Smooth muscle cell (in vitro differentiated cells): Measurements from ENCODE around the gene SORD. TPM values are rescaled to one million over a fixed set of nuclear protein-coding genes. Genes with fewer than 3 reads are reported as not detected.
"Not testable (repeated sequence)": the region's sequence is repeated elsewhere in the genome, so short reads cannot be mapped to it uniquely, and the experiment has no call there.

Source experiments
- DNase-seq: peaks from one replicate; lab custom pipeline; 2025; ENCODE audit not compliant: unreplicated experiment; lab: John Stamatoyannopoulos, UW
- H2AFZ ChIP-seq: fragments of 200-600 bp; sonication (generic); 2 replicates; pipeline ENCODE4 v1.6.0; 2016; ENCODE audit warnings: antibody characterized with exemption, low read depth, mild to moderate bottlenecking
- H3F3A ChIP-seq: fragments of 200-600 bp; sonication (generic); 2 replicates; pipeline ENCODE4 v1.6.0; 2017; ENCODE audit warnings: antibody characterized with exemption, low read depth
- H3K27ac ChIP-seq: fragments of 200-600 bp; sonication (generic); 2 replicates; pipeline ENCODE4 v1.5.1; 2016; ENCODE audit warnings: low read depth, mild to moderate bottlenecking
- H3K27me3 ChIP-seq: fragments of 200-600 bp; sonication (generic); 2 replicates; pipeline ENCODE4 v1.6.1; 2016; ENCODE audit warnings: low read depth, mild to moderate bottlenecking
- H3K36me3 ChIP-seq: fragments of 200-600 bp; sonication (generic); 2 replicates; pipeline ENCODE4 v1.5.1; 2016; ENCODE audit warnings: low read depth
- H3K4me1 ChIP-seq: fragments of 200-600 bp; sonication (generic); 2 replicates; pipeline ENCODE4 v1.5.1; 2016; ENCODE audit warnings: low read depth
- H3K4me2 ChIP-seq: fragments of 200-600 bp; sonication (generic); 2 replicates; pipeline ENCODE4 v1.6.0; 2016; ENCODE audit warnings: mild to moderate bottlenecking
- H3K4me3 ChIP-seq: fragments of 200-600 bp; sonication (generic); 2 replicates; pipeline ENCODE4 v1.5.1; 2016; ENCODE audit warnings: mild to moderate bottlenecking
- H3K79me2 ChIP-seq: fragments of 200-600 bp; sonication (generic); 2 replicates; pipeline ENCODE4 v1.6.0; 2016; ENCODE audit warnings: low read depth, mild to moderate bottlenecking
- H3K9ac ChIP-seq: fragments of 200-600 bp; sonication (generic); 2 replicates; pipeline ENCODE4 v1.6.0; 2016; ENCODE audit warnings: low read depth
- H3K9me3 ChIP-seq: fragments of 200-600 bp; sonication (generic); replicated peaks from 2 replicates; pipeline ENCODE4 v1.5.1; 2016; ENCODE audit warnings: low read depth
- H4K20me1 ChIP-seq: fragments of 200-600 bp; sonication (generic); 2 replicates; pipeline ENCODE4 v1.6.0; 2016; ENCODE audit warnings: low read depth
- WGBS: methylation state at CpG from one replicate; pipeline ENCODE4 v1.1.7; 2016; ENCODE audit warnings: low lambda C conversion rate; 5-methylcytosine and 5-hydroxymethylcytosine counted together
- polyA plus RNA-seq: library from polyadenylated mRNA; unstranded; fragments of >200 nt; fragmentation: Nextera tagmentation; extraction: Ambion mirVana; gene quantifications from 2 replicates; pipeline ENCODE4 v1.2.1, GENCODE V29; 2016
- total RNA-seq: library from RNA; depleted of rRNA; stranded (reverse); fragments of >200 nt; gene quantifications from 2 replicates; pipeline ENCODE4 v1.2.3, GENCODE V29; 2014
- TF ChIP-seq, protein P1 (sequence below): fragments of 200-600 bp; sonication (generic); IDR thresholded peaks from 2 replicates; pipeline ENCODE4 v1.5.1; 2017; ENCODE audit warnings: borderline replicate concordance, mild to moderate bottlenecking, antibody characterized with exemption; ENCODE audit not compliant: insufficient read depth, poor library complexity, severe bottlenecking

SORD gene
- total and polyA plus RNA-seq, 2 experiments from 2014 or later: 22.1 to 26.8 TPM

- Histone ChIP-seq H3K36me3 (no peaks in the 10 kb centered on the region), H3K9me3 (no peaks in the 10 kb centered on the region), H3K9ac (peak overlapping the region; percentile 71), H4K20me1 (no peaks in the 10 kb centered on the region), H3K27me3 (no peaks in the 10 kb centered on the region), H3K4me1 (no peaks in the 10 kb centered on the region), H2AFZ (peak overlapping the region; percentile 96), H3F3A (no peaks in the 10 kb centered on the region), H3K4me2 (peak overlapping the region; percentile 87), H3K79me2 (no peaks in the 10 kb centered on the region), H3K27ac (no peak overlapping the region), H3K4me3 (peak overlapping the region; percentile 86)
- 10% methylated on average over 4 of the region's 4 CpGs for WGBS
- TF ChIP-seq, protein P1, sequence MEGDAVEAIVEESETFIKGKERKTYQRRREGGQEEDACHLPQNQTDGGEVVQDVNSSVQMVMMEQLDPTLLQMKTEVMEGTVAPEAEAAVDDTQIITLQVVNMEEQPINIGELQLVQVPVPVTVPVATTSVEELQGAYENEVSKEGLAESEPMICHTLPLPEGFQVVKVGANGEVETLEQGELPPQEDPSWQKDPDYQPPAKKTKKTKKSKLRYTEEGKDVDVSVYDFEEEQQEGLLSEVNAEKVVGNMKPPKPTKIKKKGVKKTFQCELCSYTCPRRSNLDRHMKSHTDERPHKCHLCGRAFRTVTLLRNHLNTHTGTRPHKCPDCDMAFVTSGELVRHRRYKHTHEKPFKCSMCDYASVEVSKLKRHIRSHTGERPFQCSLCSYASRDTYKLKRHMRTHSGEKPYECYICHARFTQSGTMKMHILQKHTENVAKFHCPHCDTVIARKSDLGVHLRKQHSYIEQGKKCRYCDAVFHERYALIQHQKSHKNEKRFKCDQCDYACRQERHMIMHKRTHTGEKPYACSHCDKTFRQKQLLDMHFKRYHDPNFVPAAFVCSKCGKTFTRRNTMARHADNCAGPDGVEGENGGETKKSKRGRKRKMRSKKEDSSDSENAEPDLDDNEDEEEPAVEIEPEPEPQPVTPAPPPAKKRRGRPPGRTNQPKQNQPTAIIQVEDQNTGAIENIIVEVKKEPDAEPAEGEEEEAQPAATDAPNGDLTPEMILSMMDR: no peak
- DNase-seq: no peak
These were observed 747 bp downstream of the SORD start for GRCh38 chr15:45023659-45024225.

DNA sequence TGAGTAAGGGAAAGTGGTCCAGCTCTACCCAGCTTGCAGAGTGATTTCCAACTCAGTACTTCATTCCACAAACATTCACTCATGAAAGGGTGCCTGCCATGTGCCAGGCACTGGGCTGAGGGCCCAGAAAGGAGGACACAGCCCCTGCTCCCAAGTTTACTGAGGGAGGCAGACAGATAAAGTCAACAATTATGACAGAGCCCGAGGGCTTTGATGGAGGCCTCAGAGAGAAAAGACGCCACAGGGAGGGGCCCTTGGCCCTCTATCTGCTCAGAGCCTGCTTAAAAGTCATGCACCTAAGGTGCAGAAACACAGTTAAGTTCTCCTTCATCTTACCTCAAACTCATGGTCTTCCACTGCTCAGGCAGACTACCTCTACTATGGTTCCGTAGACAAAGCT lies 1.7 kb downstream of the SORD start:
- H3K9ac ChIP-seq, H3K4me2 ChIP-seq, H3K4me1 ChIP-seq, DNase-seq, H3K79me2 ChIP-seq, H3F3A ChIP-seq, H4K20me1 ChIP-seq, H2AFZ ChIP-seq, H3K27ac ChIP-seq, H3K4me3 ChIP-seq, H3K27me3 ChIP-seq, H3K9me3 ChIP-seq, H3K36me3 ChIP-seq: not testable (repeated sequence)
- WGBS: 64% methylated on average over 3 of the region's 3 CpGs

GRCh38 chr15:45025627-45026026 lies 2.6 kb downstream of the SORD start:
- 96% methylated on average over 3 of the region's 3 CpGs for WGBS
- H3K9ac ChIP-seq, H3K27ac ChIP-seq, H4K20me1 ChIP-seq, H3K27me3 ChIP-seq, H3K4me1 ChIP-seq, H3K4me2 ChIP-seq, DNase-seq, H3K4me3 ChIP-seq, H3F3A ChIP-seq, H2AFZ ChIP-seq, H3K79me2 ChIP-seq, H3K36me3 ChIP-seq, H3K9me3 ChIP-seq: not testable (repeated sequence)

GRCh38 chr15:45026651-45027190 lies 3.7 kb downstream of the SORD start:
- Histone ChIP-seq H3K4me3 (no peak overlapping the region), H3K27ac (no peak overlapping the region), H3F3A (no peaks in the 10 kb centered on the region), H2AFZ (no peak overlapping the region), H3K9ac (no peak overlapping the region), H3K4me2 (peak overlapping the region; percentile 17), H3K79me2 (no peaks in the 10 kb centered on the region), H3K36me3 (no peaks in the 10 kb centered on the region), H3K9me3 (no peaks in the 10 kb centered on the region), H3K27me3 (no peaks in the 10 kb centered on the region), H3K4me1 (no peaks in the 10 kb centered on the region), H4K20me1 (no peaks in the 10 kb centered on the region)
- TF ChIP-seq, protein P1: no peak
- DNase-seq: no peak
- WGBS: 69% methylated on average over 5 of the region's 5 CpGs
